Epithelial cell of proximal tubule (primary cell): ENCODE measurements around the gene POMT1. TPM values are rescaled to one million over a fixed set of nuclear protein-coding genes. Genes with fewer than 3 reads are reported as not detected.

ENCODE experiments used
- DNase-seq: peaks from one replicate; pipeline ENCODE4 v3.0.0-alpha.2; 2011; ENCODE audit warnings: low read depth
- H3K4me3 ChIP-seq: 2 replicates; pipeline ENCODE4 v1.5.1; 2011; ENCODE audit warnings: low read depth, mild to moderate bottlenecking, low read length
- CTCF ChIP-seq: conservative IDR thresholded peaks from 2 replicates; pipeline ENCODE4 v1.5.1; 2012; ENCODE audit warnings: low read depth, mild to moderate bottlenecking, low read length
- total RNA-seq: library from RNA; depleted of rRNA; stranded (reverse); fragments of >200 nt; gene quantifications from 2 replicates; pipeline ENCODE4 v1.2.3, GENCODE V29; 2015

Gene POMT1
- total RNA-seq, 1 donor from 2014 or later: 20.9 TPM

- TF ChIP-seq CTCF: no peak
- DNase-seq: no peak
- H3K4me3 ChIP-seq: no peak overlapping the region
Measured at GRCh38 chr9:131477367-131477766, 25.4 kb upstream of the POMT1 start.

- no peak overlapping the region for H3K4me3 ChIP-seq
- no peak for DNase-seq
- no peak for TF ChIP-seq CTCF
Measured at GRCh38 chr9:131477816-131478419, 24.8 kb upstream of the POMT1 start.

- no peak overlapping the region for H3K4me3 ChIP-seq
- peak; percentile 55 for TF ChIP-seq CTCF
- no peak for DNase-seq
Measured at GRCh38 chr9:131478421-131478868, 24.3 kb upstream of the POMT1 start.

DNA sequence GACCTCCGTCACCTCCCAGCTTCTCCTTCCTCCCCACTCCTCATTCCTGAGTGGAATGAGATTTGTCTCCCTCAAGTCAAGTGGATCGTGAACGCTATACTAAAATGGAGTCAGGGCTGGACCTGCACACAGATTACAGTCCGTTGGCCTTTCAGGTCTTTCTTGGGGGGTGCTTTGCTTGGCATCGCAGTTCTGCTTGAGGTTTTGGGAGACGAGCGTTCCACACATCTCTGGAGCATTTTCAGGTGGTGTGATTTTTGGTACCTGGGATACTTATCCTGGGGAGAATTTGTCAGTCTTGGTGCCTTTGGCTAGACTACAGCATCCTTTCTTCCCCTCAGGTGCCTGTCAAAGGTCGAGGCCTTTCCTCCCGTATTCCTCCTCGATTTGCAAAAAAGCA, 23.8 kb upstream of the POMT1 start:
- no peak for DNase-seq
- TF ChIP-seq CTCF: no peak
- no peak overlapping the region for H3K4me3 ChIP-seq

DNA sequence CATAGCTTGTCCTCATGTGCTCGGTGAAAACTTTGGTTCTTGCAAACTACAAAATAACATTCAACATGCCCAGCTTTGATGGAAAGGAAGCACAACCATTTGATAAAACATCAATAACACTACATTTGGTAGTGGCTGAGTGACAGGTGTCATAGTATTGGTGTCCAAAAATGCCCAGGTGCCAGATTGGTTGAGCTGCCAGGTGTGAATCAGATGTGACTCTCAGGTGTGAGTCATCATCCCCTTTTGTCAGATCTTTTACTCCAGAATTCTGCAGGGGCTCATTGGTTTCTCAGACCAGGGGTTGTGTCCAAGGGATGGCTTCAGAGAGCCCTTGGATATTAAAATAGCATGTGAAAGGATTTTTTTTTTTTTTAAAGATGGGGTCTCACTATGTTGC, 22.5 kb upstream of the POMT1 start:
- H3K4me3 ChIP-seq: no peak overlapping the region
- TF ChIP-seq CTCF: no peak
- no peak for DNase-seq

DNA sequence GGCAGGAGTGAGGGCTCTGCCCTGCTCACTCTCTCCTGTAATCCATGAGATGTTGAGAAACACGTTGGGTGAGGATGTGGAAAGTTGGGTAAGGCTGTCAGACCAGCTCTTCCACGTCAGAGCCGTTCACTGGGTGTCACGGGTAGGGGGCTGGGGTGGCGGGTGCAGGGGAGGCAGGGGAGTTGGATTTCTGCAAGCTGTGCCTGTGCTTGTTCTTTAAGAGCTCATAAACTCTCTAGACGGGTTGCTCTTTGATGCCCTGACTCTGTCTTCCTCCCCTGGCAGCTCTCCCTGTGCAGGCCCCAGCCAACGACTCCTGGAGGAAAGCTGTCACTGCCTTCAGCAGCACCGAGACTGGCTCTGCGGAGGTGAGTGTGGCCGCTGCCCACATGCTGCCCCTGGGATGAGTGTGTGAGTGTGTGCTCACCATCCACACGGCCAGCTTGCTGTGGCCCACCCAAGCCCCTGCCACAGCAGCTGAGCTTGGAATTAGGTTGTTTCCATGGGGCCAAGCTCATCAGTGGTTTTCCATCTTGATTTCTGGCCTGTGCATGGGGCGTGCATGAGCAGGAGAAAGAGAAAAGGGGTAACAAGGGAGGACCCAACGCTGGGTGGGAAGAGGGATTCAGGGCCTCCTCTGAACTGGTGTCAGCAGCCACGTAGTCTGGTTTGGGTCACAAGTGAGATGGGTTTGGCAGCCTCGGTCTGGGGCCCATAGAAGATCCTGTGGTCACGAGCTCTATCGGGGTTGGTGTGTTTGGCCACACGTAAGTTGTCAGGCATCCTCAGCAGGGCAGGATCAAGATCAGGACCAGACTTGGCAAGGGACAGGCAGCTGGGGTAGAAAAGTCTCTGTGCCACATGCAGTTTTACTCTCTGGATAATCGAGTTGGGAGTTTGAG, 21.0 kb upstream of the POMT1 start:
- no peak overlapping the region for H3K4me3 ChIP-seq
- no peak for DNase-seq
- TF ChIP-seq CTCF: no peak
